Right lobe of liver (tissue), 4 donors: Measurements from ENCODE around the gene KDM4D.
"Not testable (repeated sequence)": the region's sequence is repeated elsewhere in the genome, so short reads cannot be mapped to it uniquely, and the experiment has no call there.

ENCODE experiments used
- POLR2A ChIP-seq: fragments of 450-650 bp; IDR thresholded peaks from one replicate; pipeline ENCODE4 v1.6.1; 2017; ENCODE audit warnings: antibody characterized with exemption, mild to moderate bottlenecking
- TF ChIP-seq, protein P1 (sequence below), 4 donors: fragments of 200-600 bp in 3 of 4; fragments of 450-650 bp in 1 of 4; IDR thresholded peaks; one replicate each; pipeline versions ENCODE4 v1.5.1 to v1.8.0; 2016 to 2022; ENCODE audit warnings: antibody characterized with exemption in 4 of 4, mild to moderate bottlenecking in 2 of 4
- donor health status: DM: no; HTN: no; CAD: no.
- donor health status: DM: no; HTN: no; CAD: no.
- donor health status: DM: no; HTN: yes; CAD: no.

DNA sequence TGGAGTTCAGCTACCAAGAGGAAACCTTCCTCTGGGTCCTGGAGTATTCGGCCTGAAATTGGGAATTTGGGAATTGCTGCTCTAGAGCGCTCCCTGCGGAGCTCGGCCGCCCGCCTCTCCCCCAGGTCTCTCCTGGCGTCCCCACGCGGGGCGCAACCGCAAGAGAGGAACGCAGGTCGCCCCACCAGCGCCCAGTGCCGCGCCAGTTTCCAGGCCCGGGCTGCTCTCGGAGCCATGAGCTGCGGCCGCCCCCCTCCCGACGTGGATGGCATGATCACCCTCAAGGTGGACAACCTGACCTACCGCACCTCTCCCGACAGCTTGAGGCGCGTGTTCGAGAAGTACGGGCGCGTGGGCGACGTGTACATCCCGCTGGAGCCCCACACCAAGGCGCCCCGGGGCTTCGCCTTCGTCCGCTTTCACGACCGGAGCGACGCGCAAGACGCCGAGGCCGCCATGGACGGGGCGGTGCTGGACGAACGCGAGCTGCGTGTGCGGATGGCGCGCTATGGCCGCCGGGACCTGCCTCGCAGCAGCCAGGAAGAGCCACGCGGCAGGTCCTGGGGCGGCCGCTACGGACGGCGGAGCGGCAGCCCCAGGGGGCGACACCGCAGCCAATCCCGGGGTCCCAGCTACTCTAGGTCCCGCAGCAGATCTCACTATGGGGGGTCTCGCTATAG is 64.0 kb downstream of the KDM4D start:
- TF ChIP-seq POLR2A = not testable (repeated sequence)
- TF ChIP-seq, protein P1, sequence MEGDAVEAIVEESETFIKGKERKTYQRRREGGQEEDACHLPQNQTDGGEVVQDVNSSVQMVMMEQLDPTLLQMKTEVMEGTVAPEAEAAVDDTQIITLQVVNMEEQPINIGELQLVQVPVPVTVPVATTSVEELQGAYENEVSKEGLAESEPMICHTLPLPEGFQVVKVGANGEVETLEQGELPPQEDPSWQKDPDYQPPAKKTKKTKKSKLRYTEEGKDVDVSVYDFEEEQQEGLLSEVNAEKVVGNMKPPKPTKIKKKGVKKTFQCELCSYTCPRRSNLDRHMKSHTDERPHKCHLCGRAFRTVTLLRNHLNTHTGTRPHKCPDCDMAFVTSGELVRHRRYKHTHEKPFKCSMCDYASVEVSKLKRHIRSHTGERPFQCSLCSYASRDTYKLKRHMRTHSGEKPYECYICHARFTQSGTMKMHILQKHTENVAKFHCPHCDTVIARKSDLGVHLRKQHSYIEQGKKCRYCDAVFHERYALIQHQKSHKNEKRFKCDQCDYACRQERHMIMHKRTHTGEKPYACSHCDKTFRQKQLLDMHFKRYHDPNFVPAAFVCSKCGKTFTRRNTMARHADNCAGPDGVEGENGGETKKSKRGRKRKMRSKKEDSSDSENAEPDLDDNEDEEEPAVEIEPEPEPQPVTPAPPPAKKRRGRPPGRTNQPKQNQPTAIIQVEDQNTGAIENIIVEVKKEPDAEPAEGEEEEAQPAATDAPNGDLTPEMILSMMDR (IDR thresholded peaks at IDR 0.05) = peak in 1 of 4 donors; percentile 6
